ENCODE measurements around the gene TRIM41. TPM values are rescaled to one million over a fixed set of nuclear protein-coding genes. Genes with fewer than 3 reads are reported as not detected.
A peak's percentile ranks its signal among the peaks of the same experiment; 100 is the strongest.

Gene TRIM41
- total and polyA plus RNA-seq, 2 of the 13 experiments (the other 11 are each of a cell fraction or from before 2014, with no cell fraction given) = 10.2 to 16.7 TPM

GRCh38 chr5:181261320-181262049 is 38.4 kb downstream of the TRIM41 start (continued):
- TF ChIP-seq PAX8 (CRISPR knock-in tag; IDR thresholded peaks at IDR 0.05; ENCODE audit: borderline replicate concordance) = no peak
- no peak; the same call in 1 of the 2 replicates for TF ChIP-seq ZBTB2 (CRISPR knock-in tag; IDR thresholded peaks at IDR 0.05; ENCODE audit: low read depth)
- no peak for TF ChIP-seq IRF1 (CRISPR knock-in tag; IDR thresholded peaks at IDR 0.05; ENCODE audit: low read depth)
- no peak; the same call in 1 of the 2 replicates for TF ChIP-seq MLXIP (CRISPR knock-in tag; IDR thresholded peaks at IDR 0.05; ENCODE audit: borderline replicate concordance)
- no peak for TF ChIP-seq DDIT3 (CRISPR knock-in tag; IDR thresholded peaks at IDR 0.05)
- no peak for TF ChIP-seq NFIB (CRISPR knock-in tag; IDR thresholded peaks at IDR 0.05; ENCODE audit: borderline replicate concordance)
- no peak for TF ChIP-seq CCAR2 (optimal IDR thresholded peaks at IDR 0.05; ENCODE audit: low read depth, low read length)
- no peak for TF ChIP-seq ZMAT5 (CRISPR knock-in tag; IDR thresholded peaks at IDR 0.05; ENCODE audit: borderline replicate concordance, low read depth)
- TF ChIP-seq ZNF615 (CRISPR knock-in tag; IDR thresholded peaks at IDR 0.05; ENCODE audit: borderline replicate concordance) = no peak
- TF ChIP-seq PAWR (CRISPR knock-in tag; IDR thresholded peaks at IDR 0.05; ENCODE audit: borderline replicate concordance) = no peak
- no peak for TF ChIP-seq ZKSCAN5 (CRISPR knock-in tag; IDR thresholded peaks at IDR 0.05)
- no peak for TF ChIP-seq ZNF326 (CRISPR knock-in tag; IDR thresholded peaks at IDR 0.05; ENCODE audit: borderline replicate concordance)
- TF ChIP-seq ZBTB3 (CRISPR knock-in tag; IDR thresholded peaks at IDR 0.05; ENCODE audit: borderline replicate concordance, low read depth) = no peak; the same call in 1 of the 2 replicates
- peak; percentile 35 to 95; a peak in 2 of 4 replicates for TF ChIP-seq HMGXB4 (CRISPR knock-in tag; IDR thresholded peaks at IDR 0.05; ENCODE audit: borderline replicate concordance in 1 of 2, low read depth in 1 of 2)
- TF ChIP-seq LBX2 (CRISPR knock-in tag; IDR thresholded peaks at IDR 0.05; ENCODE audit: borderline replicate concordance) = no peak
- 0 out of 2 replicates have a peak, but pooled peaks have one; percentile 22 for TF ChIP-seq ZNF513 (CRISPR knock-in tag; conservative IDR thresholded peaks at IDR 0.05)
